GM12891 (cell line): Measurements from ENCODE around the gene CEBPB.

ENCODE experiments used
- DNase-seq: peaks from one replicate; pipeline ENCODE4 v3.0.0; 2011; ENCODE audit warnings: low spot score; ENCODE audit not compliant: insufficient read length
- FAIRE-seq: peaks from 2 replicates; lab custom pipeline; 2011; peaks lifted over from hg19 to GRCh38; lab: Jason Lieb, UNC
- PAX5 ChIP-seq: IDR thresholded peaks from 2 replicates; pipeline ENCODE4 v1.6.1; 2011; ENCODE audit warnings: low read length, moderate library complexity, mild to moderate bottlenecking; ENCODE audit not compliant: insufficient read depth, severe bottlenecking
- POLR2A ChIP-seq: IDR thresholded peaks from 2 replicates; pipeline ENCODE4 v1.6.1; 2011; ENCODE audit warnings: low read depth, low read length, control low read depth
- POLR2AphosphoS5 ChIP-seq: IDR thresholded peaks from 2 replicates; pipeline ENCODE4 v1.6.1; 2011; ENCODE audit warnings: low read depth, low read length, control low read depth
- POU2F2 ChIP-seq: IDR thresholded peaks from 2 replicates; pipeline ENCODE4 v1.6.1; 2011; ENCODE audit warnings: low read depth, mild to moderate bottlenecking, control low read depth, low read length, moderate library complexity
- SPI1 ChIP-seq: IDR thresholded peaks from 2 replicates; pipeline ENCODE4 v1.6.1; 2011; ENCODE audit warnings: low read depth, low read length, control low read depth
- TAF1 ChIP-seq: IDR thresholded peaks from 2 replicates; pipeline ENCODE4 v1.6.1; 2011; ENCODE audit warnings: low read depth, low read length, control low read depth

Gene CEBPB

DNA sequence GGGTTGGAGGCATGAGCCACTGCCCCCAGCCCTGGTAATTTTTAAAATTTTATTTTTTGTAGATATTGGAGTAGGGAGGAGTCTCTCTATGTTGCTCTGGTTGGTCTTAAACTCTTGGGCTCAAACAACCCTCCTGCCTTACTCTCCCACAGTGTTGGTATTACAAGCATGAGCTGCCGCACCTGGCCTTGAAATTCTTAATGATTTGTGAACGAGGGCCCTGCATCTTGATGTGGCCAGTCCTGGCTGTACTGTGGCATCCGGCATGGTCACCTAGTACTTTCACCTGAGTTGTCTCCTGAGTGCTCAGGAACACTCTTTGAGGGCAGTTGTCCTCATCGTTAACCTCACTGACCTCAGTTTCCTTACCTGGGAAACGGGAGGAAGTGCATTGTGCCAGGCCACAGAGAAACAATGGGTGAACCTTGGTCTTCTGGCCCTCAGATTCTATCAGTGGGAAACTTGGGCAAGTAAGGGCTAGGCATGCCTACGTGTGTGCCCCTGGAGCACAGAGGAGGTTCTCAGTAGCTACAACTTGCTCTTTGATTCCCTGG lies 19.5 kb downstream of the CEBPB start:
- FAIRE-seq (no peak), DNase-seq (no peak)
- TF ChIP-seq POU2F2, result no peak
- TF ChIP-seq POLR2AphosphoS5, result no peak
- no peak for TF ChIP-seq TAF1
- no peak for TF ChIP-seq POLR2A
- TF ChIP-seq PAX5, result no peak
- no peak for TF ChIP-seq SPI1

- TF ChIP-seq PAX5 (no peak), SPI1 (no peak), TAF1 (no peak), POLR2A (no peak), POU2F2 (no peak), POLR2AphosphoS5 (no peak)
- DNase-seq (no peak), FAIRE-seq (no peak)
These were observed 20.5 kb downstream of the CEBPB start for GRCh38 chr20:50211091-50211490.

GRCh38 chr20:50213531-50214106 lies 23.0 kb downstream of the CEBPB start:
- FAIRE-seq (no peak), DNase-seq (no peak)
- TF ChIP-seq SPI1 (no peak), POU2F2 (no peak), POLR2AphosphoS5 (no peak), POLR2A (no peak), PAX5 (no peak), TAF1 (no peak)

DNA sequence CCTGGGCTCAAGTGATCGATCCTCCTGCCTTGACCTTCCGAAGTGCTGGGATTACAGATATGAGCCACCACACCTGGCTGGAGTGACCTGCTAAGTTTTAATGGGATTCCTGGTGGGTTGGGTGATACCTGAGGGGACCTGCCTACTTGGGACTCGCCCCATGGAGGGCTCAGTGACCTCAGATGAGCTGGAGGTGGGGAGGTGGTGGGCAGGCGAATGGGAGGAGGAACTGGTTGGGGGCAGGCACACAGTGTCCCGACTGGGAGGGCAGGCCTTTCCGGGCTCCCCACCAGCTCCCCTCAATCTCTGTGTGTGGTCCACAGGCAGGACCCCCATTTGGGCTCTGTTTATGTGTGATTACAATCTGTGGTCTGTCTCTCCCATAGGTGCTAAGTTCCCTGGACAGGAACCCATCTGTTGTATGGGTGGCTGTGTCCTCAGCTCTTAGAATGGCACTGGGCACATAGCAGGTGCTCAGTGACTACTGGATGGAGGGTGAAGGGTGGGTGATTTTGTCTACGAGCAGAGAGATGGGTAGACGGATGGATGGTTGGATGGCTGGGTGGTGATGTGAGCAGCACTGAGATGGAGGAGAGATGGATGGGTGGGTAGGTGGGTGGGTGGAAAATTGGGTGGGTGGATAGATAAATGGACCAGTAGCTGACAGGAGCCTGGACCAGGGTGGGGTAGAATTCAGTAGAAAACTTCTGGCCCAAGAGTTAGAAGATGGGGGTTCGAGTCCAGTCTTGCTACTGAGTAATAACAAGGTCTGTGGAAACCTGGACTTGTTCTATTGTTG lies 23.8 kb downstream of the CEBPB start:
- no peak for DNase-seq
- TF ChIP-seq POLR2A, result no peak
- TF ChIP-seq PAX5, result no peak
- no peak for TF ChIP-seq SPI1
- TF ChIP-seq TAF1, result no peak
- no peak for TF ChIP-seq POU2F2
- no peak for TF ChIP-seq POLR2AphosphoS5
- FAIRE-seq, result no peak

DNA sequence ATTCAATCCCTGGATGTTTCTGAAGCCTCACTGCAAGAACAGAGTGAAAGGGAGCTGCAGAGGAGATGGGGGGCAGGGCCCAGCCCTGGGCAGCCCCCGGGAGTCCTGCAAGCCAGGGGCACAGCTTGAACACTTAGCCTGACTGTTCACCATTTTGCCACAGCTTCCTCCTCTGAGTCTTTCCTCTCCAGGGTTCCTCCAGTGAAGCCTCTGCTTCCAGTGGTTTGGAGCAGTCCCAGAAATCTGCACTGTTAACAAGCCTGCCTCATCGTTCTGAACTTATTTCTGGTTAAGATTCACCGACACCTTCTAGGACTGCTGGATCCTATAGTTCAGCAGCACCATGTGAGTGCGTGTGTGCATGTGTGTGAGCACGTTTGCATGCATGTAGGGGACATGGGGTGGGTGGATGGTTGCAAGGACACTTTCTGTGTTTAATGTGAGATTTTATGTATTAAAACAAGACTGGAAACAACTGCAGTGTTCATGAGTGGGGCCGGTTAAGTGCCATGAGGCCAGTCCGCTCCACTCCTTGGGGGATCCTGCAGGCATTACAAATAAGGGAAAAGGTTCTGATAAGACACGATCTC lies 24.6 kb downstream of the CEBPB start:
- FAIRE-seq (no peak), DNase-seq (no peak)
- TF ChIP-seq TAF1 (no peak), POU2F2 (no peak)

DNA sequence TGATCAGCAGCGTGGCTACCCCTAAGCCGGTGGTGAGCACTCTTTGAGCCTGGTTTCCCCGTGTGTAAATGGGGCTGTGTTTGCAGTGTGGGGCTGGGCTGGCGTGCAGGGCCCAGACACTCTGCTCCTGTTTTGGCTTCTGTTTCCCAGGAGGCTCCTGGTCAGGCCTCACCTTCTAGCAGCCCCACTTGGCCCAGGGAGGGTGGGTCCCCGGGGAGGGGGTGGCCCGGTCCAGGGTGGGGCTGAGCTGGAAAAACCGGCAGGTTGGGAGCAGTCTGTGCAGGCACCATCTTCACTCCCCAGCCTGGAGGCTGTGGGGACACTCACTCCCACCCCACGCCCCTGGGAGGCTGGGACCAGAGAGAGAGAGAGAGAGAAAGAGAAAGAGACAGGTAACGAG lies 25.3 kb downstream of the CEBPB start:
- DNase-seq (no peak), FAIRE-seq (no peak)
- no peak for TF ChIP-seq POU2F2
- TF ChIP-seq POLR2AphosphoS5, result no peak
- TF ChIP-seq TAF1, result no peak
- TF ChIP-seq SPI1, result no peak
- TF ChIP-seq PAX5, result no peak
- TF ChIP-seq POLR2A, result no peak

GRCh38 chr20:50216543-50217206 lies 26.0 kb downstream of the CEBPB start:
- DNase-seq (no peak), FAIRE-seq (no peak)
- TF ChIP-seq PAX5, result no peak
- no peak for TF ChIP-seq POLR2A
- no peak for TF ChIP-seq SPI1
- TF ChIP-seq POLR2AphosphoS5, result no peak
- TF ChIP-seq POU2F2, result no peak
- no peak for TF ChIP-seq TAF1

- FAIRE-seq, result no peak
- TF ChIP-seq POLR2A (no peak), SPI1 (no peak), POLR2AphosphoS5 (no peak), PAX5 (no peak), POU2F2 (no peak), TAF1 (no peak)
- no peak for DNase-seq
These were observed 26.7 kb downstream of the CEBPB start for GRCh38 chr20:50217207-50217949.
